ENCODE data around the gene CAMK2A. TPM values are rescaled to one million over a fixed set of nuclear protein-coding genes. Genes with fewer than 3 reads are reported as not detected.

CAMK2A gene
- total RNA-seq, 1 donor from 2014 or later: 4.0 TPM

- H3K27ac Mint-ChIP-seq: no peak overlapping the region
- no peak for DNase-seq (ENCODE audit: low spot score in 2 of 2, unreplicated experiment in 2 of 2)
These were observed 5.6 kb upstream of the CAMK2A start for GRCh38 chr5:150295172-150295634.

GRCh38 chr5:150294551-150295071, 5.0 kb upstream of the CAMK2A start:
- H3K9me3 Mint-ChIP-seq: no peaks in the 10 kb centered on the region
- H3K4me3 Mint-ChIP-seq: no peak overlapping the region
- TF ChIP-seq, protein P1, sequence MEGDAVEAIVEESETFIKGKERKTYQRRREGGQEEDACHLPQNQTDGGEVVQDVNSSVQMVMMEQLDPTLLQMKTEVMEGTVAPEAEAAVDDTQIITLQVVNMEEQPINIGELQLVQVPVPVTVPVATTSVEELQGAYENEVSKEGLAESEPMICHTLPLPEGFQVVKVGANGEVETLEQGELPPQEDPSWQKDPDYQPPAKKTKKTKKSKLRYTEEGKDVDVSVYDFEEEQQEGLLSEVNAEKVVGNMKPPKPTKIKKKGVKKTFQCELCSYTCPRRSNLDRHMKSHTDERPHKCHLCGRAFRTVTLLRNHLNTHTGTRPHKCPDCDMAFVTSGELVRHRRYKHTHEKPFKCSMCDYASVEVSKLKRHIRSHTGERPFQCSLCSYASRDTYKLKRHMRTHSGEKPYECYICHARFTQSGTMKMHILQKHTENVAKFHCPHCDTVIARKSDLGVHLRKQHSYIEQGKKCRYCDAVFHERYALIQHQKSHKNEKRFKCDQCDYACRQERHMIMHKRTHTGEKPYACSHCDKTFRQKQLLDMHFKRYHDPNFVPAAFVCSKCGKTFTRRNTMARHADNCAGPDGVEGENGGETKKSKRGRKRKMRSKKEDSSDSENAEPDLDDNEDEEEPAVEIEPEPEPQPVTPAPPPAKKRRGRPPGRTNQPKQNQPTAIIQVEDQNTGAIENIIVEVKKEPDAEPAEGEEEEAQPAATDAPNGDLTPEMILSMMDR (IDR thresholded peaks at IDR 0.05; ENCODE audit: unreplicated experiment): no peak
- H3K4me1 Mint-ChIP-seq: peaks cover 14% of the 10 kb centered on the region
- DNase-seq (ENCODE audit: low spot score in 2 of 2, unreplicated experiment in 2 of 2): no peak
- no peak overlapping the region for H3K27ac Mint-ChIP-seq
- no peaks in the 10 kb centered on the region for H3K36me3 Mint-ChIP-seq
- no peaks in the 10 kb centered on the region for H3K27me3 Mint-ChIP-seq (ENCODE audit: low read depth)

More at GRCh38 chr5:150295172-150295634, 5.6 kb upstream of the CAMK2A start:
- Mint-ChIP-seq H3K9me3 (no peaks in the 10 kb centered on the region), H3K4me1 (peaks cover 14% of the 10 kb centered on the region), H3K36me3 (no peaks in the 10 kb centered on the region), H3K4me3 (no peak overlapping the region), H3K27me3 (ENCODE audit: low read depth) (no peaks in the 10 kb centered on the region)
- TF ChIP-seq, protein P1 (IDR thresholded peaks at IDR 0.05; ENCODE audit: unreplicated experiment): no peak

DNA sequence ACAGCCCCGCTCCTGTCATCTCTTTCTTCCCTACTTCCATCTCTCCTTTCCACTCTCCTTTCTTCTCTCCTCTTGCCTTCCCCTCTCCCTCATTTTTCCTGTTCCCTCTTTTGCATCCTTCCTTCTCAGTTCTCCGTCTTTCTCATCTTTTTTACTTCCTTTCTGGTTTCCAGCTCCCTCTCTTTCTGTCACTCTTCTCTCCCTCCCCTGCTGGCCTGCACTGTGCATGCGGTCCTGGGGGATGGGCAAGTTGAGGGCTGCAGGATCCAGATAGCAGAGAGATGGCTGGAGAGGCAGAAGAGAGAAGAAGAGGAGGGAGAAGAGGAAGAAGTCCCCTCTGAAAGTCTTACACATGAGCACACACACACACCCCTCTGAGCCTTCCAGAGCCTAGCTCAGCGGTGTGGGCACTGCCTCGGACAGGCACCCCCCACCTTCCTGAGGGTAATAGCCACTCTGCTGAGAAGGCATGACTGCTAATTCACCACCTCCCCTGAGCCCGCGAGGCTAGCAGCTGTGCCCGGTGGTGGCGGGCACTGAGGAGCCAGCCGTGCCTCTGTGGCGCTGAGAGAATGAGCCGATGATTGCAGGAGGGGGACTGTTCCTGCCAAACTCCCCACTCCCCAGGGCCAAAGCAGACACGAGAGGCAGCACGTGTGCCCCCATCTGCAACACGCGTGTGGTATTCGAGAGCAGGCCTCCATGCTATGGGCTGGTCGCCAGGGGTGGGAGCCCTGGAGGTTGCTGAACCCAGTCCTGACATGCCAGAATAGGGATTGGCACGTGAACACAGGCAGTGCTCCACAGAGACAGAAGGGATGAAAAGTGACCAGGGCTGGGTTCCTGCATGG, 3.7 kb upstream of the CAMK2A start:
- Mint-ChIP-seq H3K36me3 (no peaks in the 10 kb centered on the region), H3K4me3 (no peak overlapping the region), H3K4me1 (peaks cover 10% of the 10 kb centered on the region), H3K27me3 (ENCODE audit: low read depth) (no peaks in the 10 kb centered on the region), H3K27ac (no peak overlapping the region), H3K9me3 (no peaks in the 10 kb centered on the region)
- TF ChIP-seq, protein P1 (IDR thresholded peaks at IDR 0.05; ENCODE audit: unreplicated experiment): no peak
- DNase-seq (ENCODE audit: low spot score in 2 of 2, unreplicated experiment in 2 of 2): no peak

GRCh38 chr5:150291388-150292385, 2.1 kb upstream of the CAMK2A start:
- Mint-ChIP-seq H3K27me3 (ENCODE audit: low read depth) (no peaks in the 10 kb centered on the region), H3K9me3 (no peaks in the 10 kb centered on the region), H3K4me1 (peaks cover 10% of the 10 kb centered on the region), H3K27ac (no peak overlapping the region), H3K4me3 (no peak overlapping the region), H3K36me3 (no peaks in the 10 kb centered on the region)
- no peak for DNase-seq (ENCODE audit: low spot score in 2 of 2, unreplicated experiment in 2 of 2)
- TF ChIP-seq, protein P1 (IDR thresholded peaks at IDR 0.05; ENCODE audit: unreplicated experiment): no peak

GRCh38 chr5:150288791-150289190, 782 bp downstream of the CAMK2A start:
- TF ChIP-seq, protein P1 (IDR thresholded peaks at IDR 0.05; ENCODE audit: unreplicated experiment): no peak

More at GRCh38 chr5:150288791-150289190, 782 bp downstream of the CAMK2A start:
- no peak overlapping the region for H3K27ac Mint-ChIP-seq
- H3K4me1 Mint-ChIP-seq: peaks cover 10% of the 10 kb centered on the region
- H3K9me3 Mint-ChIP-seq: no peaks in the 10 kb centered on the region
- no peaks in the 10 kb centered on the region for H3K27me3 Mint-ChIP-seq (ENCODE audit: low read depth)
- H3K36me3 Mint-ChIP-seq: no peaks in the 10 kb centered on the region
- DNase-seq (ENCODE audit: low spot score in 2 of 2, unreplicated experiment in 2 of 2): no peak
- no peak overlapping the region for H3K4me3 Mint-ChIP-seq
